SK-N-SH treated with all-trans-retinoic acid at 6 μM for 48 hours (cell line): ENCODE measurements around the gene NANP.
"Not testable (repeated sequence)": the region's sequence is repeated elsewhere in the genome, so short reads cannot be mapped to it uniquely, and the experiment has no call there.

ENCODE experiments used
- ATAC-seq: fragments of 200-7000 bp; cut with Tn5 transposase; 3 replicates; pipeline ENCODE4 v1.9.1; 2020; ENCODE audit warnings: mild to moderate bottlenecking, moderate library complexity
- ARNTL ChIP-seq: fragments of 450-650 bp; formaldehyde crosslinking; IDR thresholded peaks from 2 replicates; pipeline ENCODE4 v1.5.0; 2020; ENCODE audit warnings: low read depth, mild to moderate bottlenecking, moderate library complexity, borderline replicate concordance
- ESRRG ChIP-seq: fragments of 250-450 bp; sonication (Bioruptor Pico); IDR thresholded peaks from 2 replicates; pipeline ENCODE4 v1.6.1; 2021; ENCODE audit warnings: mild to moderate bottlenecking
- ISL1 ChIP-seq: fragments of 250-450 bp; sonication (Bioruptor Pico); IDR thresholded peaks from 2 replicates; pipeline ENCODE4 v2.1.2; 2022; ENCODE audit warnings: mild to moderate bottlenecking, moderate library complexity
- OSR1 ChIP-seq: fragments of 250-450 bp; sonication (Bioruptor Pico); IDR thresholded peaks from 2 replicates; pipeline ENCODE4 v1.8.0; 2022; ENCODE audit warnings: moderate library complexity, mild to moderate bottlenecking, inconsistent platforms
- PATZ1 ChIP-seq: fragments of 250-450 bp; sonication (Bioruptor Pico); IDR thresholded peaks from 2 replicates; pipeline ENCODE4 v1.8.0; 2020; ENCODE audit warnings: mild to moderate bottlenecking, moderate library complexity, borderline replicate concordance
- PPARA ChIP-seq: fragments of 250-450 bp; sonication (Bioruptor Pico); IDR thresholded peaks from 2 replicates; pipeline ENCODE4 v1.5.0; 2020; ENCODE audit warnings: mild to moderate bottlenecking, borderline replicate concordance
- RARB ChIP-seq: fragments of 250-450 bp; sonication (Bioruptor Pico); IDR thresholded peaks from 2 replicates; pipeline ENCODE4 v1.8.0; 2021; ENCODE audit warnings: mild to moderate bottlenecking, moderate library complexity
- SNAI2 ChIP-seq: fragments of 250-450 bp; sonication (Bioruptor Pico); IDR thresholded peaks from 2 replicates; pipeline ENCODE4 v1.5.0; 2020; ENCODE audit warnings: mild to moderate bottlenecking, moderate library complexity
- TCF4 ChIP-seq: fragments of 250-450 bp; sonication (Bioruptor Pico); IDR thresholded peaks from 2 replicates; pipeline ENCODE4 v1.8.0; 2021; ENCODE audit warnings: mild to moderate bottlenecking, moderate library complexity, borderline replicate concordance
- TOX ChIP-seq: fragments of 250-450 bp; sonication (Bioruptor Pico); IDR thresholded peaks from 2 replicates; pipeline ENCODE4 v1.8.0; 2021; ENCODE audit warnings: mild to moderate bottlenecking, moderate library complexity, borderline replicate concordance
- TSHZ2 ChIP-seq: fragments of 250-450 bp; sonication (Bioruptor Pico); IDR thresholded peaks from 2 replicates; pipeline ENCODE4 v1.5.0; 2020; ENCODE audit warnings: mild to moderate bottlenecking, moderate library complexity
- ZC3H10 ChIP-seq: fragments of 250-450 bp; sonication (Bioruptor Pico); IDR thresholded peaks from 2 replicates; pipeline ENCODE4 v1.5.1; 2021; ENCODE audit warnings: mild to moderate bottlenecking, moderate library complexity
- ZFP3 ChIP-seq: fragments of 250-450 bp; sonication (Bioruptor Pico); IDR thresholded peaks from 2 replicates; pipeline ENCODE4 v1.5.0; 2020; ENCODE audit warnings: mild to moderate bottlenecking, moderate library complexity
- ZFP30 ChIP-seq: fragments of 450-650 bp; formaldehyde crosslinking; IDR thresholded peaks from 2 replicates; pipeline ENCODE4 v1.5.0; 2022; ENCODE audit warnings: mild to moderate bottlenecking, moderate library complexity
- ZNF565 ChIP-seq: fragments of 450-650 bp; formaldehyde crosslinking; conservative IDR thresholded peaks from 2 replicates; pipeline ENCODE4 v1.5.0; 2020; ENCODE audit warnings: low read depth, mild to moderate bottlenecking, moderate library complexity
- ZNF70 ChIP-seq: fragments of 450-650 bp; formaldehyde crosslinking; IDR thresholded peaks from 2 replicates; pipeline ENCODE4 v1.5.0; 2020; ENCODE audit warnings: mild to moderate bottlenecking, moderate library complexity
- TF ChIP-seq, protein P1 (sequence below): fragments of 250-450 bp; sonication (Bioruptor Pico); IDR thresholded peaks from 2 replicates; pipeline ENCODE4 v1.5.1; 2021; ENCODE audit warnings: mild to moderate bottlenecking, moderate library complexity
- TF ChIP-seq, protein P2 (sequence below): fragments of 250-450 bp; sonication (Bioruptor Pico); IDR thresholded peaks from 2 replicates; pipeline ENCODE4 v1.8.0; 2021; ENCODE audit warnings: low read depth, mild to moderate bottlenecking, moderate library complexity, borderline replicate concordance

The NANP gene

GRCh38 chr20:25587536-25587935, 36.3 kb downstream of the NANP start (continued):
- TF ChIP-seq TSHZ2 (CRISPR knock-in tag), result no peak
- TF ChIP-seq TOX (CRISPR knock-in tag), result no peak
- no peak for TF ChIP-seq TCF4 (CRISPR knock-in tag)
- TF ChIP-seq, all 23 proteins: peak for 0

GRCh38 chr20:25586877-25587276, 36.9 kb downstream of the NANP start:
- ATAC-seq, result no peak
- TF ChIP-seq PATZ1, result no peak
- TF ChIP-seq, protein P1, sequence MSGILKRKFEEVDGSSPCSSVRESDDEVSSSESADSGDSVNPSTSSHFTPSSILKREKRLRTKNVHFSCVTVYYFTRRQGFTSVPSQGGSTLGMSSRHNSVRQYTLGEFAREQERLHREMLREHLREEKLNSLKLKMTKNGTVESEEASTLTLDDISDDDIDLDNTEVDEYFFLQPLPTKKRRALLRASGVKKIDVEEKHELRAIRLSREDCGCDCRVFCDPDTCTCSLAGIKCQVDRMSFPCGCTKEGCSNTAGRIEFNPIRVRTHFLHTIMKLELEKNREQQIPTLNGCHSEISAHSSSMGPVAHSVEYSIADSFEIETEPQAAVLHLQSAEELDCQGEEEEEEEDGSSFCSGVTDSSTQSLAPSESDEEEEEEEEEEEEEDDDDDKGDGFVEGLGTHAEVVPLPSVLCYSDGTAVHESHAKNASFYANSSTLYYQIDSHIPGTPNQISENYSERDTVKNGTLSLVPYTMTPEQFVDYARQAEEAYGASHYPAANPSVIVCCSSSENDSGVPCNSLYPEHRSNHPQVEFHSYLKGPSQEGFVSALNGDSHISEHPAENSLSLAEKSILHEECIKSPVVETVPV (CRISPR knock-in tag), result no peak
- no peak for TF ChIP-seq ARNTL (CRISPR knock-in tag)
- TF ChIP-seq ZC3H10, result no peak
- TF ChIP-seq RARB (CRISPR knock-in tag), result no peak
- TF ChIP-seq ISL1 (CRISPR knock-in tag), result no peak
- no peak for TF ChIP-seq ZNF565 (CRISPR knock-in tag)
- no peak for TF ChIP-seq PPARA
- TF ChIP-seq, protein P2, sequence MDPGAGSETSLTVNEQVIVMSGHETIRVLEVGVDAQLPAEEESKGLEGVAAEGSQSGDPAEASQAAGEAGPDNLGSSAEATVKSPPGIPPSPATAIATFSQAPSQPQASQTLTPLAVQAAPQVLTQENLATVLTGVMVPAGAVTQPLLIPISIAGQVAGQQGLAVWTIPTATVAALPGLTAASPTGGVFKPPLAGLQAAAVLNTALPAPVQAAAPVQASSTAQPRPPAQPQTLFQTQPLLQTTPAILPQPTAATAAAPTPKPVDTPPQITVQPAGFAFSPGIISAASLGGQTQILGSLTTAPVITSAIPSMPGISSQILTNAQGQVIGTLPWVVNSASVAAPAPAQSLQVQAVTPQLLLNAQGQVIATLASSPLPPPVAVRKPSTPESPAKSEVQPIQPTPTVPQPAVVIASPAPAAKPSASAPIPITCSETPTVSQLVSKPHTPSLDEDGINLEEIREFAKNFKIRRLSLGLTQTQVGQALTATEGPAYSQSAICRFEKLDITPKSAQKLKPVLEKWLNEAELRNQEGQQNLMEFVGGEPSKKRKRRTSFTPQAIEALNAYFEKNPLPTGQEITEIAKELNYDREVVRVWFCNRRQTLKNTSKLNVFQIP, result no peak
- TF ChIP-seq, all 23 proteins: peak for 0

- peak; percentile 91 for ATAC-seq
- TF ChIP-seq ZFP3 (CRISPR knock-in tag) (0 out of 2 replicates have a peak, but pooled peaks have one; percentile 17), SNAI2 (CRISPR knock-in tag) (0 out of 2 replicates have a peak, but pooled peaks have one; percentile 13), ARNTL (CRISPR knock-in tag) (peak; percentile 26; the same call in 1 of the 2 replicates), ZC3H10 (no peak)
- TF ChIP-seq, all 23 proteins: peak for 3
Observed at GRCh38 chr20:25584905-25585704, 38.7 kb downstream of the NANP start, which contains the start of gene NINL. NINL (minus strand) TSS chr20:25585531; CDS start chr20:25526587, 58,944 bp downstream.

DNA sequence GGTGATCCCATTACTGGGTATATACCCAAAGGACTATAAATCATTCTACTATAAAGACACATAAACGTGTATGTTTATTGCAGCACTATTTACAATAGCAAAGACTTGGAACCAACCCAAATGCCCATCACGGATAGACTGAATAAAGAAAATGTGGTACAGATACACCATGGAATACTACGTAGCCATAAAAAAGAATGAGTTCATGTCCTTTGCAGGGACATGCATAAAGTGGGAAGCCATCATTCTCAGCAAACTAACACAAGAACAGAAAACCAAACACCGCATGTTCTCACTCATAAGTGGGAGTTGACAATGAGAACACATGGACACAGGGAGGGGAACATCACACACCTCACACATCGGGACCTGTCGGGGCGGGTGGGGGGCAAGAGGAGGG, 40.2 kb downstream of the NANP start:
- not testable (repeated sequence) for ATAC-seq

DNA sequence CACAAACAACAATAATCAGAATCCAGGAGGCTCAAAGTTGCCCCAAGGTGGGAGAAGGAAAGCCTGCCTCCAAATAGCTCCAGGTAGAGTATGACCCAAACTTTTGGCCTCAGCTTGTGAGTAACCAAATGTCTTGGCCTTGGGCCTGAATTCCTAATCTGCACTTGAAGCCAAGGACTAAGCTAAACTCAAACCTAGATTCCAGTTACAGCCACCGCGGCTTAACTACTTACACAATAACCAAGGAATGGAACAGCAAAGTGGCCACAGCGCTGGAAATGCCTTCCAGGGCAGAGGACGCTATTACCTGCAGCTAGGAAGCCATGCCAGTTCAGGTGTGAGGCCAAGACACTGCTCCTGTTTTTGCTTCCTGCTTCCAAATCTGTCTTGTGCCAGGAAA, 43.1 kb downstream of the NANP start:
- no peak for TF ChIP-seq ZFP30 (CRISPR knock-in tag)
- no peak for TF ChIP-seq ARNTL (CRISPR knock-in tag)
- no peak for TF ChIP-seq SNAI2 (CRISPR knock-in tag)
- no peak for TF ChIP-seq TCF4 (CRISPR knock-in tag)
- TF ChIP-seq ZNF565 (CRISPR knock-in tag), result no peak
- TF ChIP-seq, protein P2, result no peak
- TF ChIP-seq ZC3H10, result no peak
- no peak for TF ChIP-seq ZNF70 (CRISPR knock-in tag)
- no peak for TF ChIP-seq OSR1 (CRISPR knock-in tag)
- no peak for TF ChIP-seq PPARA
- TF ChIP-seq ESRRG (CRISPR knock-in tag), result no peak
- TF ChIP-seq, all 23 proteins: peak for 0
- ATAC-seq, result no peak
